ENCODE measurements around the gene SMIM11. TPM values are rescaled to one million over a fixed set of nuclear protein-coding genes. Genes with fewer than 3 reads are reported as not detected.

Gene SMIM11
- total RNA-seq, 1 donor from 2014 or later = 8.0 TPM

- no peaks in the 10 kb centered on the region for H3K27me3 Mint-ChIP-seq (ENCODE audit: low read depth)
- DNase-seq (ENCODE audit: low spot score) = no peak
- H3K27ac Mint-ChIP-seq (ENCODE audit: unreplicated experiment) = no peak overlapping the region
- no peak overlapping the region for H3K4me3 Mint-ChIP-seq (ENCODE audit: unreplicated experiment)
- H3K9me3 Mint-ChIP-seq (ENCODE audit: low read depth) = peaks cover 7% of the 10 kb centered on the region
- no peak for TF ChIP-seq CTCF (IDR thresholded peaks at IDR 0.05)
- peaks cover 3% of the 10 kb centered on the region for H3K36me3 Mint-ChIP-seq (ENCODE audit: low read depth)
- H3K4me1 Mint-ChIP-seq (ENCODE audit: low read depth) = peaks cover 4% of the 10 kb centered on the region
These were observed 14.6 kb upstream of the SMIM11 start for GRCh38 chr21:34360488-34361241.

- peak; percentile 8 for TF ChIP-seq CTCF (IDR thresholded peaks at IDR 0.05)
- Mint-ChIP-seq H3K27ac (ENCODE audit: unreplicated experiment) (no peak overlapping the region), H3K9me3 (ENCODE audit: low read depth) (peaks cover 7% of the 10 kb centered on the region), H3K4me1 (ENCODE audit: low read depth) (peaks cover 4% of the 10 kb centered on the region), H3K36me3 (ENCODE audit: low read depth) (peaks cover 3% of the 10 kb centered on the region), H3K4me3 (ENCODE audit: unreplicated experiment) (no peak overlapping the region), H3K27me3 (ENCODE audit: low read depth) (no peaks in the 10 kb centered on the region)
- DNase-seq (ENCODE audit: low spot score) = no peak
These were observed 13.2 kb upstream of the SMIM11 start for GRCh38 chr21:34362136-34362444.

GRCh38 chr21:34362670-34363069, 12.6 kb upstream of the SMIM11 start:
- H3K9me3 Mint-ChIP-seq (ENCODE audit: low read depth) = peaks cover 7% of the 10 kb centered on the region
- peaks cover 8% of the 10 kb centered on the region for H3K4me1 Mint-ChIP-seq (ENCODE audit: low read depth)
- H3K27ac Mint-ChIP-seq (ENCODE audit: unreplicated experiment) = no peak overlapping the region
- no peak for DNase-seq (ENCODE audit: low spot score)
- no peak for TF ChIP-seq CTCF (IDR thresholded peaks at IDR 0.05)
- H3K36me3 Mint-ChIP-seq (ENCODE audit: low read depth) = peaks cover 3% of the 10 kb centered on the region
- no peak overlapping the region for H3K4me3 Mint-ChIP-seq (ENCODE audit: unreplicated experiment)
- no peaks in the 10 kb centered on the region for H3K27me3 Mint-ChIP-seq (ENCODE audit: low read depth)

- Mint-ChIP-seq H3K4me1 (ENCODE audit: low read depth) (peaks cover 11% of the 10 kb centered on the region), H3K27me3 (ENCODE audit: low read depth) (peaks cover under 1% of the 10 kb centered on the region), H3K4me3 (ENCODE audit: unreplicated experiment) (no peak within 1 kb of the TSS), H3K9me3 (ENCODE audit: low read depth) (peaks cover 3% of the 10 kb centered on the region), H3K36me3 (ENCODE audit: low read depth) (peaks cover 3% of the 10 kb centered on the region), H3K27ac (ENCODE audit: unreplicated experiment) (no peak within 1 kb of the TSS)
- TF ChIP-seq CTCF (IDR thresholded peaks at IDR 0.05) = no peak
- no peak for DNase-seq (ENCODE audit: low spot score)
These were observed 11.6 kb upstream of the SMIM11 start, which contains the start of gene KCNE2 for GRCh38 chr21:34363733-34364132. KCNE2 (plus strand) TSS chr21:34364006; CDS start chr21:34370479, 6,473 bp downstream.

- no peak for DNase-seq (ENCODE audit: low spot score)
- no peaks in the 10 kb centered on the region for H3K9me3 Mint-ChIP-seq (ENCODE audit: low read depth)
- no peaks in the 10 kb centered on the region for H3K36me3 Mint-ChIP-seq (ENCODE audit: low read depth)
- H3K27ac Mint-ChIP-seq (ENCODE audit: unreplicated experiment) = no peak overlapping the region
- peaks cover 3% of the 10 kb centered on the region for H3K27me3 Mint-ChIP-seq (ENCODE audit: low read depth)
- H3K4me1 Mint-ChIP-seq (ENCODE audit: low read depth) = peaks cover 11% of the 10 kb centered on the region
- no peak for TF ChIP-seq CTCF (IDR thresholded peaks at IDR 0.05)
- no peak overlapping the region for H3K4me3 Mint-ChIP-seq (ENCODE audit: unreplicated experiment)
These were observed 10.4 kb upstream of the SMIM11 start for GRCh38 chr21:34364921-34365320.
